Stomach (tissue), 4 donors: ENCODE data around the gene DAB1.

Experiments
- EP300 ChIP-seq: sonication (generic); formaldehyde crosslinking; IDR thresholded peaks from one replicate; pipeline ENCODE4 v1.6.1; 2017; ENCODE audit warnings: antibody characterized with exemption
- POLR2A ChIP-seq, 4 donors: fragments of 450-650 bp; IDR thresholded peaks; one replicate each; pipeline ENCODE4 v1.6.1; 2016; ENCODE audit warnings: antibody characterized with exemption in 4 of 4, control low read depth in 2 of 4, mild to moderate bottlenecking in 1 of 4, moderate library complexity in 1 of 4
- POLR2AphosphoS5 ChIP-seq, 3 donors: sonication (generic); formaldehyde crosslinking; IDR thresholded peaks; one replicate each; pipeline ENCODE4 v1.6.1; 2016; ENCODE audit warnings: antibody characterized with exemption in 3 of 3
- TF ChIP-seq, protein P1 (sequence below), 7 experiments: fragments of 450-650 bp in 4 of 7; fragments of 200-600 bp in 3 of 7; sonication (generic) in 3 of 7; IDR thresholded peaks; one replicate each; pipeline ENCODE4 v1.5.1; 2016 to 2019; ENCODE audit warnings: antibody characterized with exemption in 7 of 7, control low read depth in 2 of 7, mild to moderate bottlenecking in 1 of 7

DNA sequence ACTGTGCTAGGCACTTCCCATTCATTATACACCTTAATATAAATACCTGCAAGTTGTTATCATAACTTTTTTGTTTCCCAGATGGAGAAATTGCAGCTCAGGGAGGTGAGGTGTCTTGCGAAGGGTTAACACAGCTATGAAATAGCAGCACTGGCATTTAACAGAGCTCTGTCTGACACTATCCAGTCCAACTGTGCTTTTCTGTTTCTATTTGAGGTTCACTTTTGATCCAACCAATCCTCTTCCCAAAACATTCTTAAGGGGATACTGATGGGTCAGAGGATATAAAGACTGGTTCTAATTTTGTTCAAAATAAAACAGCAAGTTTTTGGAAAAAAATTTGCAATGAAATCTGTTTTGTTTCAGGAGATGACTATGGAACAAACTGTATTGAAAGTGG lies 411.5 kb downstream of the DAB1 start:
- TF ChIP-seq EP300 (no peak), POLR2AphosphoS5 (IDR thresholded peaks at IDR 0.05) (no peak), POLR2A (IDR thresholded peaks at IDR 0.05) (no peak)
- TF ChIP-seq, protein P1, sequence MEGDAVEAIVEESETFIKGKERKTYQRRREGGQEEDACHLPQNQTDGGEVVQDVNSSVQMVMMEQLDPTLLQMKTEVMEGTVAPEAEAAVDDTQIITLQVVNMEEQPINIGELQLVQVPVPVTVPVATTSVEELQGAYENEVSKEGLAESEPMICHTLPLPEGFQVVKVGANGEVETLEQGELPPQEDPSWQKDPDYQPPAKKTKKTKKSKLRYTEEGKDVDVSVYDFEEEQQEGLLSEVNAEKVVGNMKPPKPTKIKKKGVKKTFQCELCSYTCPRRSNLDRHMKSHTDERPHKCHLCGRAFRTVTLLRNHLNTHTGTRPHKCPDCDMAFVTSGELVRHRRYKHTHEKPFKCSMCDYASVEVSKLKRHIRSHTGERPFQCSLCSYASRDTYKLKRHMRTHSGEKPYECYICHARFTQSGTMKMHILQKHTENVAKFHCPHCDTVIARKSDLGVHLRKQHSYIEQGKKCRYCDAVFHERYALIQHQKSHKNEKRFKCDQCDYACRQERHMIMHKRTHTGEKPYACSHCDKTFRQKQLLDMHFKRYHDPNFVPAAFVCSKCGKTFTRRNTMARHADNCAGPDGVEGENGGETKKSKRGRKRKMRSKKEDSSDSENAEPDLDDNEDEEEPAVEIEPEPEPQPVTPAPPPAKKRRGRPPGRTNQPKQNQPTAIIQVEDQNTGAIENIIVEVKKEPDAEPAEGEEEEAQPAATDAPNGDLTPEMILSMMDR (IDR thresholded peaks at IDR 0.05) = no peak
